NT2/D1 (cell line): Measurements from ENCODE around the gene MACROD1.
A peak's percentile ranks its signal among the peaks of the same experiment; 100 is the strongest.

Experiments used
- DNase-seq: peaks from one replicate; pipeline ENCODE4 v3.0.0-alpha.2; 2011; ENCODE audit warnings: low read depth, low spot score
- H3K27me3 ChIP-seq: 2 replicates; pipeline ENCODE4 v1.6.0; 2011; ENCODE audit warnings: mild to moderate bottlenecking; ENCODE audit not compliant: insufficient read length, insufficient read depth
- H3K36me3 ChIP-seq: 2 replicates; pipeline ENCODE4 v1.6.1; 2011; ENCODE audit warnings: mild to moderate bottlenecking, low read length, mixed read lengths; ENCODE audit not compliant: insufficient read depth, insufficient read length
- H3K4me1 ChIP-seq: 2 replicates; pipeline ENCODE4 v1.5.1; 2011; ENCODE audit not compliant: insufficient read depth, insufficient read length
- H3K4me3 ChIP-seq: 2 replicates; pipeline ENCODE4 v1.5.1; 2011; ENCODE audit warnings: low read depth; ENCODE audit not compliant: insufficient read length
- H3K9ac ChIP-seq: 2 replicates; pipeline ENCODE4 v1.6.0; 2011; ENCODE audit warnings: low read depth; ENCODE audit not compliant: insufficient read length
- H3K9me3 ChIP-seq: 2 replicates; pipeline ENCODE4 v1.5.1; 2011; ENCODE audit warnings: mild to moderate bottlenecking, low read length; ENCODE audit not compliant: insufficient read depth
- SUZ12 ChIP-seq: IDR thresholded peaks from 2 replicates; pipeline ENCODE4 v1.6.1; 2011; ENCODE audit not compliant: insufficient read length, insufficient read depth; ENCODE audit errors: extremely low read depth
- YY1 ChIP-seq: IDR thresholded peaks from 2 replicates; pipeline ENCODE4 v1.6.1; 2011; ENCODE audit not compliant: insufficient read length, insufficient read depth
- ZNF274 ChIP-seq: IDR thresholded peaks from 2 replicates; pipeline ENCODE4 v1.6.1; 2011; ENCODE audit warnings: mild to moderate bottlenecking, low read depth, low read length

MACROD1 gene

GRCh38 chr11:64156235-64157011, 9.5 kb downstream of the MACROD1 start:
- DNase-seq = no peak
- Histone ChIP-seq H3K9me3 (no peaks in the 10 kb centered on the region), H3K27me3 (peaks cover 10% of the 10 kb centered on the region), H3K36me3 (no peaks in the 10 kb centered on the region), H3K9ac (no peak overlapping the region), H3K4me1 (peaks cover 25% of the 10 kb centered on the region), H3K4me3 (no peak overlapping the region)
- TF ChIP-seq SUZ12 (no peak), ZNF274 (no peak), YY1 (no peak)

- Histone ChIP-seq H3K4me3 (no peak overlapping the region), H3K4me1 (peaks cover 26% of the 10 kb centered on the region), H3K9ac (peak overlapping the region; percentile 24), H3K9me3 (no peaks in the 10 kb centered on the region), H3K27me3 (peaks cover 16% of the 10 kb centered on the region), H3K36me3 (no peaks in the 10 kb centered on the region)
- TF ChIP-seq YY1 (no peak), ZNF274 (no peak), SUZ12 (no peak)
- no peak for DNase-seq
These were observed 12.1 kb downstream of the MACROD1 start for GRCh38 chr11:64153812-64154211.

DNA sequence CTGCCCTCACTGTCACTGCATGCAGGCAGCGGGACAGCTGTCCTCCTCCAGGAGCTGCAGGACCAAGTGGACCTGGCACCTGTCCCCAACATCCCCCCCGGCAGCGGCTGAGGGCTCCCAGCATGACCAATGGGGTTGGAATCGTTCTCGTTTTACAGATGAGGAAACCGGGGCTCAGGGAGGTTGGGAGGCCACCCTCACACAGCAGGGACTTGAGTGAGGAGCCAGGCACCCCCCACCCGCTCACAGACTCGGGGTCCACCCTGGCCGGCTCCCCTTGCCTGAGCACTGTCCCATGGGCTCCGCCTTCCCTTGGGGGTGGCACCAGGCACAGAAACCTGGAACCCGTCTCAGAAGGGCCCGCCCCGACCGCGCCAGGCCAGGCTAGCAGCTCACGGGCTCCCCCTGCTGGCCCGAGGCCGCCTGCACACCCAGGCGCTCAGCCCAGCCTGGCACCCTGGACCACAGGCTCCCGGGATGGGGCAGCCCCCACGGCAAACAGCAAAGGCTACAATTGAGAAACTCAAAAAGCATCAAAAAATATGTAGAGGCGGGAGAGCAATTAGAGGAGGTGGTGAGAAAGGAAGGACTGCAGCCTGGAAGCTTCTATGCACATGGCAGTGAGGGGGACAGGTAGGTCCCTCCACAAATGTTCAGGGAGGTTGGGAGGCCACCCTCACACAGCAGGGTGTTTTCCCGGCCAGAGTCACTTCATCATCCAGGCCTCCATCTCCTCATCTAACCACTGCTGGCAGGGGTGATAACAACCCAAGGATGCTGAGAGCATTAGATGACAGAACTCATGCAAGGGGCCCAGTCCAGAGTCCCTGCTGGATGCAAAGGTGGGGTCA, 12.8 kb downstream of the MACROD1 start:
- H3K4me1 ChIP-seq = peaks cover 27% of the 10 kb centered on the region
- no peaks in the 10 kb centered on the region for H3K9me3 ChIP-seq
- no peak overlapping the region for H3K4me3 ChIP-seq
- peaks cover 16% of the 10 kb centered on the region for H3K27me3 ChIP-seq
- TF ChIP-seq ZNF274 = no peak
- no peak for TF ChIP-seq SUZ12
- no peak for TF ChIP-seq YY1
- DNase-seq = no peak
- no peaks in the 10 kb centered on the region for H3K36me3 ChIP-seq
- peak overlapping the region; percentile 65 for H3K9ac ChIP-seq

- H3K9ac ChIP-seq = no peak overlapping the region
- TF ChIP-seq SUZ12 = no peak
- DNase-seq = no peak
- no peaks in the 10 kb centered on the region for H3K36me3 ChIP-seq
- peaks cover 16% of the 10 kb centered on the region for H3K27me3 ChIP-seq
- no peak overlapping the region for H3K4me3 ChIP-seq
- H3K4me1 ChIP-seq = peaks cover 30% of the 10 kb centered on the region
- H3K9me3 ChIP-seq = no peaks in the 10 kb centered on the region
These were observed 14.6 kb downstream of the MACROD1 start for GRCh38 chr11:64151337-64151736.

DNA sequence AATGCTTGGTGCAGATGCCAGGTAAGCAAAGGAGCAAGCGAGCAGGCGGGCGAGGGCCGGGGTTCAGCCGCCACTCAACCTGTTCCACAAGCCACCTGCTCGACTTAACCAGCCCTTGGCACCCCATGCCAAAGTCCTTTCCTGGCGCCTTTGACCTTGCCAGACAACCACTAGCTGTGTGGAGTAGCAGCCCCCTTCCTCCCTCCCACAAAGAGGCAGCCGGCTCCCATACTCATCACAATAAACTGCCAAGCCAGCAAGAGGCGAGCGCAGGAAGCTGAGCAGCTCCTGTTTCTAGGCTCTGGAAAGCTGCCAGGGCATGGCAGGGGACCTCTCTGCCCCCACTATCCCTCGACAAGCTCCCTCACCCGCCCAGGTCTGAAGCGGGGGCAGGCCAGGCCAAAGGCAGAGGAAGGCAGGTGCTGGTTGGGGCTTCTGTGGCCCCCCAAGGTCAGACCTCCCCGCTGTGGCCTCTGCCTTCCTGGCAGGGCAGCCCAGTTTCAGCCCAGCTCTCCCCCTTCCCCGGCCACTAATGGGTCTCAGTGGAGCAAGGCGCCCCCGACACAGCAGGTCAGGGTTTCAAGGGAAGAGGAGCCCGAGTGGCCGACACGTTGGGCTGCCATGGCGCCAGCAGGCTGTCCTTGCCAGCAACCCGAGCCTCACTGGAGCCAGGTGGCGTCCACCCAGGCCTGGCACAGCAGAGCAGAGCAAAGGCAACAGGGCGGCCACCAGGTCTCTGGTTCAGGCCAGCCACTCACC, 15.3 kb downstream of the MACROD1 start:
- Histone ChIP-seq H3K4me3 (no peak overlapping the region), H3K27me3 (peaks cover 16% of the 10 kb centered on the region), H3K9me3 (no peaks in the 10 kb centered on the region), H3K9ac (no peak overlapping the region), H3K36me3 (no peaks in the 10 kb centered on the region), H3K4me1 (peaks cover 34% of the 10 kb centered on the region)
- TF ChIP-seq SUZ12 = no peak
- TF ChIP-seq YY1 = no peak
- TF ChIP-seq ZNF274 = no peak
- no peak for DNase-seq

- H3K27me3 ChIP-seq = peaks cover 16% of the 10 kb centered on the region
- H3K4me3 ChIP-seq = no peak overlapping the region
- no peaks in the 10 kb centered on the region for H3K36me3 ChIP-seq
- no peak for TF ChIP-seq SUZ12
- no peak for TF ChIP-seq ZNF274
- no peak for TF ChIP-seq YY1
- H3K9ac ChIP-seq = no peak overlapping the region
- no peak for DNase-seq
- peaks cover 34% of the 10 kb centered on the region for H3K4me1 ChIP-seq
- no peaks in the 10 kb centered on the region for H3K9me3 ChIP-seq
These were observed 15.9 kb downstream of the MACROD1 start for GRCh38 chr11:64150051-64150450.

GRCh38 chr11:64148917-64149617, 16.8 kb downstream of the MACROD1 start:
- TF ChIP-seq YY1 (no peak), SUZ12 (no peak), ZNF274 (no peak)
- no peak for DNase-seq
- no peaks in the 10 kb centered on the region for H3K9me3 ChIP-seq
- no peaks in the 10 kb centered on the region for H3K36me3 ChIP-seq
- peaks cover 30% of the 10 kb centered on the region for H3K4me1 ChIP-seq
- no peak overlapping the region for H3K9ac ChIP-seq
- peaks cover 16% of the 10 kb centered on the region for H3K27me3 ChIP-seq
- H3K4me3 ChIP-seq = no peak overlapping the region
